Peyer's patch (tissue), 4 donors: Measurements from ENCODE around the gene GPR119. TPM values are rescaled to one million over a fixed set of nuclear protein-coding genes. Genes with fewer than 3 reads are reported as not detected.

Experiments used
- DNase-seq, 3 donors: peaks; one replicate each; pipeline ENCODE4 v3.0.0-alpha.2; 2017 to 2019
- H3K27ac ChIP-seq, 4 donors: fragments of 200-600 bp; sonication (generic); one replicate each; pipeline ENCODE4 v1.5.1; 2016 to 2019
- H3K27me3 ChIP-seq, 2 donors: fragments of 200-600 bp; sonication (generic); one replicate each; pipeline ENCODE4 v1.5.1; 2019
- H3K36me3 ChIP-seq, 3 donors: fragments of 200-600 bp; sonication (generic); one replicate each; pipeline ENCODE4 v1.5.1; 2016 to 2019
- H3K4me1 ChIP-seq, 4 donors: fragments of 200-600 bp; sonication (generic); one replicate each; pipeline ENCODE4 v1.5.1; 2016 to 2019
- H3K4me3 ChIP-seq, 4 donors: fragments of 200-600 bp; sonication (generic); 1 replicate in 3 of 4; 2 replicates in 1 of 4; pipeline ENCODE4 v1.5.1; 2016 to 2019; ENCODE audit warnings: mild to moderate bottlenecking in 1 of 4
- H3K9me3 ChIP-seq, 4 donors: fragments of 200-600 bp; sonication (generic); one replicate each; pipeline ENCODE4 v1.5.1; 2016 to 2019; ENCODE audit warnings: mild to moderate bottlenecking in 1 of 4
- POLR2A ChIP-seq, 2 donors: fragments of 450-650 bp; IDR thresholded peaks; one replicate each; pipeline ENCODE4 v1.5.1; 2017; ENCODE audit warnings: antibody characterized with exemption in 2 of 2, mild to moderate bottlenecking in 2 of 2, moderate library complexity in 2 of 2
- total RNA-seq, 4 donors: library from RNA; depleted of rRNA; stranded (reverse); fragments of >200 nt; gene quantifications; one replicate each; pipeline ENCODE4 v1.1.0, GENCODE V29; 2016
- TF ChIP-seq, protein P1 (sequence below), 6 experiments: fragments of 450-650 bp in 4 of 6; fragments of 200-600 bp in 2 of 6; sonication (generic) in 1 of 6; IDR thresholded peaks; one replicate each; pipeline ENCODE4 v1.5.1; 2017 to 2019; ENCODE audit warnings: antibody characterized with exemption in 6 of 6, mild to moderate bottlenecking in 3 of 6, moderate library complexity in 1 of 6

GPR119 gene
- total RNA-seq, 4 donors from 2014 or later, result not detected

DNA sequence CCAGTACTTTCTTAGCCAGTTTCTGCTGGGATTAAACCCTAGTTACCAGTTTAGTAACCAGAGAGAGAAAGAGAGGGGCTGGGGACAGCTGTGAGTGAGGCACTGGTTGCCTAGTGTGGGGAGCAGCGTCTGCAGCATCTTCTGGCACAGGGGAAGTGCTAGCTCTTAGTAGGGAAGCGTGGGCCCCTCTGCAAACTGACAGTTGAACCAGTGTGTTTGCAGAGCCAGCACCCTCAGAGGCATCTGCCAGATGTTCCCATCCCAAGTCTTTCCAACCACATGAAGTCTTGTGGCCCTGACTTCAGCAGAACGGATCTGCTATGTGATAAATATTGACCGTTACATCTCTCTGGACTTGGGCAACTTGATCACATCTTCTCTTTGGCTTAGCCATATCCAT, 31.3 kb upstream of the GPR119 start:
- H3K27ac ChIP-seq, result no peak overlapping the region
- H3K4me3 ChIP-seq, result no peak overlapping the region
- no peak for TF ChIP-seq POLR2A (IDR thresholded peaks at IDR 0.05)
- TF ChIP-seq, protein P1, sequence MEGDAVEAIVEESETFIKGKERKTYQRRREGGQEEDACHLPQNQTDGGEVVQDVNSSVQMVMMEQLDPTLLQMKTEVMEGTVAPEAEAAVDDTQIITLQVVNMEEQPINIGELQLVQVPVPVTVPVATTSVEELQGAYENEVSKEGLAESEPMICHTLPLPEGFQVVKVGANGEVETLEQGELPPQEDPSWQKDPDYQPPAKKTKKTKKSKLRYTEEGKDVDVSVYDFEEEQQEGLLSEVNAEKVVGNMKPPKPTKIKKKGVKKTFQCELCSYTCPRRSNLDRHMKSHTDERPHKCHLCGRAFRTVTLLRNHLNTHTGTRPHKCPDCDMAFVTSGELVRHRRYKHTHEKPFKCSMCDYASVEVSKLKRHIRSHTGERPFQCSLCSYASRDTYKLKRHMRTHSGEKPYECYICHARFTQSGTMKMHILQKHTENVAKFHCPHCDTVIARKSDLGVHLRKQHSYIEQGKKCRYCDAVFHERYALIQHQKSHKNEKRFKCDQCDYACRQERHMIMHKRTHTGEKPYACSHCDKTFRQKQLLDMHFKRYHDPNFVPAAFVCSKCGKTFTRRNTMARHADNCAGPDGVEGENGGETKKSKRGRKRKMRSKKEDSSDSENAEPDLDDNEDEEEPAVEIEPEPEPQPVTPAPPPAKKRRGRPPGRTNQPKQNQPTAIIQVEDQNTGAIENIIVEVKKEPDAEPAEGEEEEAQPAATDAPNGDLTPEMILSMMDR (IDR thresholded peaks at IDR 0.05), result no peak

GRCh38 chrX:130415201-130415600, 29.7 kb upstream of the GPR119 start:
- no peak overlapping the region for H3K4me3 ChIP-seq
- no peaks in the 10 kb centered on the region for H3K4me1 ChIP-seq
- no peaks in the 10 kb centered on the region for H3K27me3 ChIP-seq
- H3K27ac ChIP-seq, result no peak overlapping the region
- DNase-seq, result no peak
- peaks cover 0 to 4% (median 0%) of the 10 kb centered on the region in 3 donors for H3K36me3 ChIP-seq
- no peaks in the 10 kb centered on the region for H3K9me3 ChIP-seq
- TF ChIP-seq, protein P1 (IDR thresholded peaks at IDR 0.05), result no peak
- TF ChIP-seq POLR2A (IDR thresholded peaks at IDR 0.05), result no peak

More for the DNA sequence above, 31.3 kb upstream of the GPR119 start:
- no peak for DNase-seq
- no peaks in the 10 kb centered on the region for H3K27me3 ChIP-seq
- H3K36me3 ChIP-seq, result peaks cover 0 to 2% (median 0%) of the 10 kb centered on the region in 3 donors
- H3K4me1 ChIP-seq, result no peaks in the 10 kb centered on the region
- H3K9me3 ChIP-seq, result no peaks in the 10 kb centered on the region

- H3K4me3 ChIP-seq, result no peak overlapping the region
- no peak overlapping the region for H3K27ac ChIP-seq
- H3K27me3 ChIP-seq, result no peaks in the 10 kb centered on the region
- no peak for TF ChIP-seq POLR2A (IDR thresholded peaks at IDR 0.05)
- TF ChIP-seq, protein P1 (IDR thresholded peaks at IDR 0.05), result no peak
- no peak for DNase-seq
- H3K9me3 ChIP-seq, result no peaks in the 10 kb centered on the region
- H3K36me3 ChIP-seq, result peaks cover 0 to 8% (median 0%) of the 10 kb centered on the region in 3 donors
- no peaks in the 10 kb centered on the region for H3K4me1 ChIP-seq
Observed at GRCh38 chrX:130414800-130415199, 29.3 kb upstream of the GPR119 start.

GRCh38 chrX:130413415-130413814, 27.9 kb upstream of the GPR119 start:
- Histone ChIP-seq H3K27ac (no peak overlapping the region), H3K36me3 (peaks cover 0 to 8% (median 0%) of the 10 kb centered on the region in 3 donors), H3K27me3 (no peaks in the 10 kb centered on the region), H3K9me3 (no peaks in the 10 kb centered on the region), H3K4me1 (no peaks in the 10 kb centered on the region), H3K4me3 (no peak overlapping the region)
- DNase-seq, result no peak
- TF ChIP-seq, protein P1 (IDR thresholded peaks at IDR 0.05), result no peak
- TF ChIP-seq POLR2A (IDR thresholded peaks at IDR 0.05), result no peak

GRCh38 chrX:130402208-130402684, 16.8 kb upstream of the GPR119 start:
- H3K27me3 ChIP-seq, result no peaks in the 10 kb centered on the region
- H3K36me3 ChIP-seq, result no peaks in the 10 kb centered on the region
- no peaks in the 10 kb centered on the region for H3K9me3 ChIP-seq
- no peak for TF ChIP-seq POLR2A (IDR thresholded peaks at IDR 0.05)
- TF ChIP-seq, protein P1 (IDR thresholded peaks at IDR 0.05), result no peak
- peak overlapping the region; percentile 55 to 79 (median 70) for H3K4me3 ChIP-seq
- H3K27ac ChIP-seq, result peak overlapping the region; percentile 71 to 79 (median 76)
- no peaks in the 10 kb centered on the region for H3K4me1 ChIP-seq
- DNase-seq, result no peak
